NCI-H1694 (cell line): ENCODE measurements around the gene TPCN2.

Source experiments
- DNase-seq: peaks from one replicate; lab custom pipeline; 2025; lab: John Stamatoyannopoulos, UW

TPCN2 gene

GRCh38 chr11:69152733-69153421 is 104.1 kb downstream of the TPCN2 start:
- DNase-seq, result no peak

DNA sequence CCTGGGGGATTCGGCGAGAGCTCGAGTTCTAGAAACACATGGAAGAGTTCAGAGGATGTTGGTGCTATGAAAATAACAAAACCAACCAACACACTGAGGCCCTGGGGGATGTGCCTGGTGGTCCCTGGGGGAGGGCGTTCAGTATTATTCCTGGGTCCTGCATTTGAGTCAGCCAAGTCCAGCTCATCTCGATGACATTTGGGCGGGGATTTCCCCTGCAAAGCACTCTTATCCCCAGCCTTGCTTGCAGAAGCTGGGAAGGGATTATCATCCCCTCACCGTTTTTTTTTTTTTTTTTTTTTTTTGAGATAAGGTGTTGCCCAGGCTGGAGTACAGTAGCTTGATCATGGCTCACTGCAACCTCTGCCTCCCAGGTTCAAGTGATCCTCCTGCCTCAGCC is 104.9 kb downstream of the TPCN2 start:
- no peak for DNase-seq

- no peak for DNase-seq
Observed at GRCh38 chr11:69154211-69154913, 105.6 kb downstream of the TPCN2 start.

DNA sequence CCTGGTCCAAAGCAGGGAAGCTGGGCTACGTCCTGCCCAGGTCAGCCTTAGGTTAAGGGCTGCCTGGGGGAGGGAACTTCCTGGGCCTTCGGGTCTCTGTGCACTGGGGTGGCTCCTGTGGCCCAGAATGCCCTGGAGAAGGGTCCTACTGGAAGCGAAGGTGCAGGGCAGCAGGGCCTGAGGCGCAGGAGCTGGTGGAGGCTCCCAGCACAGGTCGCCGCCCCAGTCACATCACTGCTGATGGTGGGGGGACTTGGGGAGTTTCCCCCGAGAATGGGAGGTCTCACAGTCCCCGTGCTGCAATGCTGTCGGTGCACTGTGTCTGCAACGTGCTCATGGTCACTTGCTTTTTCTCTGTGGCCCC is 106.2 kb downstream of the TPCN2 start:
- no peak for DNase-seq

DNA sequence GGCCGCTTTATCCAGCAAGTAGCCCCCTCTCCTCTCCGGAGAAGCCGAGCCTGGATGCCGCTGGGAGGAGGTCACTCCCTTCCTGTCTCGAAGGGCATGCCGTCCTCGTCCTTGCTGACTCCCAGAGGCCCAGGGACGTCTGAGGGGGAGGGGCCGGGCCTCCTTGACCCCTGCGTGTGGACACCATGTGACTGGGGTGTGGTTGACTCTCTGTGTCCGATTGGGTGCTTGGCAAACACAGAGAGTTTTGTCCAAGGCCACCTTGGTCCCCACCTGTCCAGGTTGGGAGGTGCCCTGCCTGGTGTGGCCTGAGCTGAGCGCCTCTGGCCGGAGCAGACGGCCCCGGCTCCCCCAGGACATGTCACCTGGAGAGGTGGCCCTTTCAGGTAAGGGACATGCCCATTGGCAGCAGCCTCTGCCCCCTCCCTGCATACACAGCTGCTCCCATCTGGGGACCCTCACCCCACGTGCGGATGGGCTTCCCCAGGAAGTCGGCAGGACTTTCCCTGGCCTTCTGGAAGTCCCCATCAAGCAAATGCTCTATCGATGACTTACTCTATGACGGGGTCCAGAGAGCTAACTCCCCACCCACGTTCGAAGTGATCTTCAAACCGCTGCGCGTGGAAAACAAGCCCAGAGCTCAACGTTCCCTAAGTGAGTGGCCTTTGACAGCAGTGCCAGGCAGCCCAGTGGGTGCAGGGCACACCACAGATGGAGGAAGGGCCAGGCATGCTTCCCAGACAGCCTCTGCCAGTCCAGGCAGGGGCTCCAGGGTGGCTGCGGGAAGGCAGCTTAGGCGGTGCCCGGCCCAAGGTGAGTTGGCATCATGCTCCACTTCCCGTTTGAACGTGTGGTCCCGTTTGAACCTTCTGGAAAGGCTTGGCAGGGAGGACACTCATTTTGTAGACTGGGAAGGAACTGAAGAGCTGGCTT is 106.8 kb downstream of the TPCN2 start, which contains the start of gene SMIM38:
Gene SMIM38, plus strand, starts transcription at position 634 of the 933 bp plus-strand sequence. CDS start 1,912 bp downstream, outside the sequence.
- no peak for DNase-seq

DNA sequence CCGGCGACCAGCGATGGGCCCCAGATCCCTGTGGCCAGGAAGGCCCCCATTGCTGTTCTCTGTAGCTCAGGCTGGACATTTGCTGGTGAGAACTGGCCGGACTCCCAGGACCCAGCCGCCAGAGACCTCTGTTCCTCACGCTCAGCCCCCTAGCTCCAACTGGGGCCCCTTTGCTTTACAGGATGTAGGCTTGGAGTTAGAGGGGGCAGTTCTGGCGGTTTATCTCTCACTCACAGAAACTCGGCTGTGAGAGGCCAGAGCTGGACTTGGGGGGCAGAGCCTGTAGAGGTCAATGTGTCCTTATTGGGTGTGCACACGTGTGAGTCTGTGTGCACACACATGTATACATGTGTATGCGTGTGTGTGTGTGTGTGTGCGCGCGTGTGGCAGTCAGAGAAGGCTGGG is 107.5 kb downstream of the TPCN2 start:
- DNase-seq, result no peak

DNA sequence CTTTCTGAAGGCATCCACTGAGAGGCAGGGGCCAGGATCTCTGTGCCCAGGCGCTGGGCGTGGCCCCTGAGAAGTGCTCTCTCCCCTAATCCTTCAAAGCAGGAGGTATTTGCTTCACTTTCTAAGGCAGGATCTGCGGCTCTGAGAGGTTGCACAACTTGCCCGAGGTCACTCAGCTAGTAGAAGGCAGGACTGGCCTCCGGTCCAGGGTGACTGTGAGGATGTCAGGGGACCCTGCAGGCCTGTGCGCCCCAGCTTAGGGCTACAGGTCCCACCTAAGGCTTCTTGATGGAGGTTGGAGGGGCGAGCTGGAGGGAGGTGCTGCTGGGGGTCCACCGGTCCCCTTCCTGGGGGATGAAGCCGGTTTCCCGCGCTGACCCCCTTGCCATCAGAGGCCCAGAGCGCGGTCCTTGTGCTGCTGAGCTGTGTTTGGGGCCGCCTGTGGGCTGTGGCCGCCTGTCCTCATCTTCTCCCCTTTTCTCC is 108.0 kb downstream of the TPCN2 start:
- no peak for DNase-seq

DNA sequence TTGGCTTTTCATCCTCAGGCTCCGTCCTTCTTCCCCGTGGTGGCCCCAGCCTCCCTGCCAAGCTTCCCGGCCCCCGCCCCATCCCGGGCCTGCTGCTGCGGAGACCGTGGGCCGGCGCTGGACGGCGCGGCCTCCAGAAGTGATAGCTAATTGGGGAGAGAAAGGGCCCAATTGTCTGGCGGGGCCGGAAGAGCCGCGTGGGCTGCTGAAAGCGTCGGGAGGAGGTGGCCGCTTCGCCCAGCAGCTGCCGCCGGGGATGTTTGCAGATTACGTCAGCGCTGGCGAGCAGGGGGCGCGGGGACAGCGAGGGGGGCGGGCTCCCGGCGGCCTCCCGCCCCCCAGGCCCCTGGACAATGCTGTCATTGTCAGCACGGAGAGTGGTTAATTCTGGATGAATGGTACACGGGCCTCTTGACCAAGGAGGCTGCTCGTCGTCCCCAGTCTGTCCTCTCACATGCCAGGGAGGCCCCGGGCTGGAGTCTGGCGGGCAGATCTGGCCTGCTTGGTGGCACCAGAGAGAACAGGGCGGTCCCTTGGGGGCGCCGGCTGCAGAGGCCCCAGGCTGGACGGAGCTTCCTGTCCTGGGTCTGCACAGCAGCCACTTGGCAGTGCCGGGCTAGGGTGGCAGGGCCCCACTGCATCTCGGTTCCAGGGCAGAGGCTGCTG is 108.6 kb downstream of the TPCN2 start:
- no peak for DNase-seq

GRCh38 chr11:69157822-69158231 is 109.1 kb downstream of the TPCN2 start:
- no peak for DNase-seq

- no peak for DNase-seq
Observed at GRCh38 chr11:69158301-69159149, 109.8 kb downstream of the TPCN2 start.

DNA sequence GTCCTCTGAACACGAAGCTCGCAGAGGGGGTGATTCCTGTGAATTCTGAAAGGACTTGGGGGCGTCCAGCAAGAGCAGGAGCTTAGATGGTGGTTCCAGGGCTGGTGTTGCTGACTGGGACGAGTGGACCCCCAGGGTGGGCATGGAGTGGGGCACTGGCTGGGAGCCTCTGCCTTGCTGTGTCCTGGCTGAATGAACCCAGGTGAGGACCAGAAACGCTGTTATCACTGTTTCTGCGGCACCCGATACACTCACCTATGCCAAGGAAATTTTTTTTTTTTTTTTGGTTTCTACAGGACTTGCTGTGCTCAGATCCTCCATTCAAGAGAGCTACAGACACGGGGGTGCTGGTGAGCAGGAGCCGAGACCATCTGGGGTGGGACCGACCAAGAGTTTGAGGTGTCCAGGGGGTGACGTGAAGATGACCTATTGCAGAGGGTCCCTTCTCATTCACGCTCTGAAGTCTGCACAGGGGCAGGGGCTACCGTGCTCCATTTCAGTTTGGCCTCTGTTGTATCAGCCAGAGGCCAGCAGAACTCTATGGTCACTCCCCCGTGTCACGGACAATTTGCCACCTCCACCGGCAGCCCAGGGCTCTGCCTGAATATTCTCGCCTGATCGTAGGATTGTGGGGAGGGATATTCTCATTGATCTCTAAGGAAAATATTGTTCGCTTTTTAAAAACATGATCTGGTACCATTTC is 110.6 kb downstream of the TPCN2 start:
- no peak for DNase-seq

DNA sequence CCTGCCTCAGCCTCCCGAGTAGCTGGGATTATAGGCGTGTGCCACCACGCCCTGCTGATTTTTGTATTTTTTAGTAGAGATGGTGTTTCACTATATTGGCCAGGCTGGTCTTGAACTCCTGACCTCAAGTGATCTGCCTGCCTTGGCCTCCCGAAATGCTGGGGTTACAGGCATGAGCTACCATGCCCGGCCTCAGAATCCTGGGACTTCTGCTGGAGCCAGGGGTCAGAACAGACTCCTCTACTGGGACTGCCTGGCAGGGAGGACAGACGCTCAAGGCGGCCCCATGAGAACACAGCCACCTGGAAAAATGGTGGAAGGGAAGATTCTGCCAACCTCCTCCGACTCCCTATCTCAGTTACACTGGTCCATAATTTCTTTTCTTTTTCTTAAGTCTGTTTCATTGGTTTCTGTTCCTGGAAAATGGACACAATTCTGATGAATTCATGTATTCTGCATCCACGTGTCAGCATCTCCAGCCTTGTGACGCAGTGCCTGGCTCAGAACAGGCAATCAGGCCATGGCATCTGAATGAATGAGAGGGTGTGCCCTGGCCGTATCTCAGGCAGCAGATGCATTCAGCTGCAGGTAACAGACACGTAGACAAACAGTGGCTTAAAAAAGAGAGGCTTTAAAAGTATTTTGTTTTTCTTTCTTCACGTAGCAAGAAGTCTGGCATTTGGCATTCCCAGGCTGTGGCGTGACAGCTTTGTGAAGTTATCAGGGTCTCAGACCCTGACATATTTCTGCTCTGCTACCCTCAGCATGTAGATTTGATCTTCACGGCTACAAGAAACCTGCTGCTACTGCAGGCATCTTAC is 111.8 kb downstream of the TPCN2 start:
- no peak for DNase-seq

- DNase-seq, result no peak
Observed at GRCh38 chr11:69161117-69161407, 112.3 kb downstream of the TPCN2 start.

- DNase-seq, result no peak
Observed at GRCh38 chr11:69162505-69162904, 113.8 kb downstream of the TPCN2 start.

DNA sequence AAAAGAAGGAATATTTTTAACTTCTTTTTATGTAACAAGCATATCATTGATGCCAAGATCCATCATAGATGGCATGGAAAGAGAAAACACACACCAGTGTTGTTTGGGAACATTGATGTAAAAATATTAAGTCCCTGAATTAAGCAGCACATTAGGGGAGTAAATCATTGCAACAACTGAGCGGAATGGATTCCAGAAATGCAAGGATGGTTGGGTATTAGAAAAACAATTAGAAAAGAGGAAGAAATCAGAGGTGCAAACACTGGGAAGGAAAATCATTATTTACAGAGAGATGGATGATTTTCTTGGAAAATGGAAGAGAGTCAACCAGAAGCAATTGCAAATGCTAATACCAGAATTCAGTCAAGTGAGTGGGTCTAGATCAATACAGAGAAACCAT is 115.1 kb downstream of the TPCN2 start:
- no peak for DNase-seq

- DNase-seq, result no peak
Observed at GRCh38 chr11:69164824-69165223, 116.1 kb downstream of the TPCN2 start.

- no peak for DNase-seq
Observed at GRCh38 chr11:69165775-69166174, 117.0 kb downstream of the TPCN2 start.

- DNase-seq, result no peak
Observed at GRCh38 chr11:69166218-69167115, 117.7 kb downstream of the TPCN2 start.
